Measurements from ENCODE around the gene TPPP2.
A peak's percentile ranks its signal among the peaks of the same experiment; 100 is the strongest.

TPPP2 gene

DNA sequence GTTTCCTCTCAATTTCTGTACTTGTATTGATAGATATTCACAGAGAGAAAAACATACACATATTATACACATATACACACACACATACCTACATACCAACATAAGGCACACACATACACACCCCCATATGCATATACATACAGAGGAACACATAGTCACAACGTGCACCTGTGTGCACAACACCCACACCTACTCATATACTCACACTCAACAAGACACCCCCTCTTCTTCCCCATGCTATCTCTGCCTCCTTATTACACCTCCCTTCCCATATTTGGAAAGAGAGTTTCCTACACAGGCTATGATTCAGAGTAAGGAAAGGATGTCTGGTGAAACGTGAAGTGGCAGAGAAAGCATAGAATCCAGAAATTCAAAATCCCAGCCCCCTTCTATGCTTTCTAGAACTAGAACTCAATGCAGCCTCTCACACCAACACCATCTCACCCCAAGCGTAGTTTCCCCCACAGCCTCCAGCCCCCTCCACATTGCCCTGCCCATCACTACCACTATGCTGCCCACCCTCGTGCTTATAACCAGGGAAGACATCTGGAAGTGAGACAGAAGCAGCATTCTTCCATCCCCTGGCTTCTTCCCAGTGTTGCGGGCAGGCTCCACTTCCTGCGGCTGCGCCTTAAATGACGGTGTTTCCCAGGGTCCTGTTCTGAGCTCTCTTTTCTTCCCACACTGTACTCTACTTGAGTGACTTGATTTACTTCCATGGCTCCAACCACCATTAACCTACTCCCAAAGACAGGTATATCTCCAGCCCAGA, 30.0 kb downstream of the TPPP2 start:
- no peak for DNase-seq

GRCh38 chr14:21060614-21061346, 30.8 kb downstream of the TPPP2 start:
- DNase-seq: no peak

DNA sequence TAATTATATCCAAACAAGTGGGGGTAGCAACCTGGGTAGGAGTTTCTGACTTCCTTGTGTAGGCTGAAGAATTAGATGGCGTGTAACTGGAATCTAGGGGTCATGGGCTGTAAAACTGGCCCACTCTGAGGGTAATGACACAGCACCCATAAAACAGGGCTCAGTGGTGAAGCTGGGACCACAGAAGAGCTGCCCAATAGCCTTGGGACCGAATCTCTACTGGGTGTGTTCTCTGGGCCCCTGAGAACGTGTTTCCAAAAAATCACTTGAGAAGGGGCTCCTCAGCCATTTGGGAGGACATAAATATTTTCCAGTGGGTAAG, 31.3 kb downstream of the TPPP2 start:
- no peak for DNase-seq

GRCh38 chr14:21063479-21063878, 33.5 kb downstream of the TPPP2 start:
- no peak for DNase-seq

GRCh38 chr14:21066882-21067502, 37.0 kb downstream of the TPPP2 start:
- DNase-seq: no peak

DNA sequence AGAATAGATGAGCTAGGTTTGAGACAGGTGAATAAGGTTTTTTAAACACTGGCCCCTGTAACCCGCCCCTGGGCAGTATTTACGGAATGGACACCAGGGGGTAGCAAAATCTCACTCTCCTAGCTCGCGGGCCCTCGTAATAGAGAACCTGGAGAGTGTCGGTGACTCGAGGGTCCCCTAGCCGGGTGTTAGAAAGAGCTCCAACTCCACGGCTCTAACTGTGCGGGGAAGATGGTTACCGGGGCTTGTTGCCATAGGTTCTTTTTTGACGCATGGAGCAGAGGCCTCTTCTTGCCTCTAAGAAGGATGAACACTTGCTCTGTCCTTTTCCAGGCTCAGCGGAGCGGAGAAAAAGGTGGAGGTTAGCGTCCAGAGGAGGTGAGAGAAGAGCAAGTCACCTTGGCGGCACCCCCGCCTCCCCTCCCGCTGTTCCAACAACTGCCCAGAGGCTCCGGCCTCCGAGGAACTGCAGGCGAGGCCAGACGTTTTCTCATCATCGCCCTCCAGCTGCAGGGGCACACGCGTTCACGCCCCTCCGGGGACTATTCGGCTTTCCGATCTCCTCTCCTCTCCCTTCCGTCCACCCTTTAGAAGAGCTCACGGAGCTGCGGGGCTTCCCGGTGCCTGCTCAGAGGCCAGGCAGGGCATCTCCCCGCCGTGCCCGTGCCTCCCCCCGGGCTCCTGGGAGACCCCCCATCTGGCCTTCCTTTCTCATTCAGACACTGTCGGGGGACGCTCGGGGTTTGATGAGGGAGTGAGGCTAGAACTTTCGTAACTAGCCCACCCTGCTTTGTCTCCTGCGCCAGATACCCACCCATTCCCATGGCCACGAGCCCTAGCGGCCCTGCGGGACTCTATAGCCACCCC, 38.7 kb downstream of the TPPP2 start:
- peak; percentile 49 for DNase-seq

DNA sequence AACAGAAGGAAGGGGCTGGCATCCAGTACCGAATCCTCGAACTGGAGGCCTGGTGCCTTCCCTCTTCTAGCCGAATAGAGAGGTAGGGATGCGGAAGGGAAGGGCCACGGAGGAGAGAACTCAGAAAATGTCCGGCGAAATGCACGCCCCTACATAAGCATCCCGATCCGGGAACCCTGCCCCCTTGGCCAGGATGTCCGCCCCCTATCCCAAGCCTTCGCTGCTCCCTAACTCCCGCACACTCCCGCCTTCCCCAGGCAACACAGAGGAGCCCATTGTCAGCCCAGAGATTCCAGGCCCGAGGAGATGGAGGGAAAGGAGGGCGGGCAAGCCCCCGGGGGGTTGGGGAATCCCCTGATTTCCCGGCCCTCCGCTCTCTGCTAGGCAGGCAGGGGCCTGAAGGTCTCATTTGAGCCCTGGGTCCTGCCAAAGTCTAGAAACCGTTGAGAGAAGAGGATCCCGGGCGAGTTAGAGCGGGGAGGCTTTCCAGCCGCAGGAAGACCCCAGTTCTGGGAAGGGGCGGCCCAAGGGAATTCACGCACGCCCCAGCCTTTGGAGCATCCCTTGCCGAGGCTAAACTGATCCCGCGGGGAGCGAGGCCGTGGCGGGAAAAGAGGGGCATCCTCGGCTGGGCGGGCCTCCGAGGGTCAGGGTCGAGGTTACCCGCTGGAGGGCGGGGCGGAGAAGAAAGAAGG, 39.5 kb downstream of the TPPP2 start:
- DNase-seq: no peak

GRCh38 chr14:21070083-21070609, 40.1 kb downstream of the TPPP2 start, which contains the start of gene ARHGEF40:
Gene ARHGEF40, plus strand, starts transcription at chr14:21070304. Its CDS starts 93 bp downstream, at chr14:21070397.
- no peak for DNase-seq

DNA sequence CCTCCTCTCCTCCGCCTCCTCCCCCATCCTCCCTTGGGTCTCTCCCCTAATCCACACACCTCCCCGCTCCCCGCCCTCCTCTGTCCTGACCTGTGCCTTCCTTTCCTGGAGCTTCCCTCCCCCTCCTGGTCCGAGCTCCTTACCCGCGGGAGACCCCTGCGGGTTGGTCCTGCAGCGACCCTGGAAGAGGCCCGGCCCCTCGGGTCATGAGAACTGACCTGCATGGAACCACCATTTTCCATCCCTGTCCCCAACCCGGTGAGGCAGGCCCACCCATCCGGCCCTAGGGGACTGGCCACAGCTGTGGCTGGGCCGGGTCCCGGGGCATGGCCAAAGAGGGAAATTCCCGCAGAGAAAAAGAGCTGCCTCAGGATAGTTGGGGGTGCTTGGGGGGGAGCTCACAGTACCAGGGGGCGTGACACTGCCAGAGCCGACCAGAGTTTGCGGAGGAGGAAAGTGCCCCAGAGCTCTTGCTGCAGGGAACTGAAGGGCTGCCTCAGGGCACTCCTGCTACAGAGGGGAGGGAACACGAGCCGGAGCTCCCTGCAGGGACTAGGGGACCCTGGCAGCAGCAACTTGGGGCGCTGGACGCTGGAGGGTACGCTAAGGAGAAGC, 40.7 kb downstream of the TPPP2 start:
- DNase-seq: no peak

GRCh38 chr14:21071225-21072030, 41.4 kb downstream of the TPPP2 start:
- peak; percentile 97 for DNase-seq

DNA sequence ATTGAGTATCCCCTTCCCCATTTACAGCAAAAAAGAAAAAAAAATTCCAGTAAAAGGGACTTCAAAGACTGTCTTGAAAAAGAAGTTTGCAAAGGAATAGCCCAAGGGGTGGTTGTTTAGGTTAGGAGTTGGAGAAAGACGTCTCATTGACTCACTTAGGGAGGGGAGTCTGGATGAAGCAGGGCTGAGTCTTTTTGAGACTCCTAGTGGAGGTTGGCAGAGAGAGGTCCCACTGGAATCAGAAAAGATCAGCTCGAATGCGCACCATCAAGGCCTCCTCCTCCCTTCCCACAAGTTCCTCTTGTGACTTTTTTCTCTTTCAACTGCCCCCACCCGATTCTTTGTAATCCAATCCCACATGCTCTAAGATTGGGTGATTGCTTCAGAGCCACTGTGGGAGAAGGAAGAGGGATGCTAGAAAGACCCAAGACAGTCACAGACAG, 42.0 kb downstream of the TPPP2 start:
- peak; percentile 62 for DNase-seq

- no peak for DNase-seq
Measured at GRCh38 chr14:21072781-21073339, 42.8 kb downstream of the TPPP2 start.

- DNase-seq: no peak
Measured at GRCh38 chr14:21073921-21074320, 43.9 kb downstream of the TPPP2 start.

GRCh38 chr14:21074398-21075272, 44.6 kb downstream of the TPPP2 start:
- no peak for DNase-seq

DNA sequence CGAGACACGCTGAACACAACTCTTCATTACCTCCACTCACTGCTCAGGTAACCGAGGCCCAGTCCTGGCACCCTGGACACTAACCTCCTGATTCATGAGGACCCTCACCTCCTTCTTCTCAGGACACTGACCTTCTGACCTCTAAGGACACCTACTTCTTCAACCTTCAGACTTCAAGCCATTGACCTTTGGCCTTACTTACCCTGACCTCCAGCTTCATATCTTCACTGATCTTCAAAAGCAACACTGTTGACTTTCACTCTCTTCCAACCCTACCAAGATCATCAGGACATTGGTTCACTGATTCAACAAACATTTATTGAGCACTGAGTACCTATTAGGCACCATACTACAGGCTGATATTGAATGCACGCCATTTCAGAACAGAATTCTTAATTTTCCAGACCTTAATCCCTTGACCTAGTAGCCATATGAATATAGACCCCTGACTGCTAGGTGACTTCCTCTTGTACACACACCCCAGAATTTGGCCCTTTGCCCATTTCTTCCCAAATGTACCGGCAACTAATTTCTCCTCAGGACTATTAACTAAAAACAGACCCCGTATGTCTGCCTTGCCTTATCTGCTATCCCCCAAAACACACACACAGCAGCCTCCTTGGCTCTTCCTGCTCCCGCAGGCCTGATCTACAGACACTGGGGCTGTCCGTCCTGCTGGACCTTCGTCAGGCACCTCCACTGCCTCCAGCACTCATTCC, 45.9 kb downstream of the TPPP2 start:
- DNase-seq: no peak

DNA sequence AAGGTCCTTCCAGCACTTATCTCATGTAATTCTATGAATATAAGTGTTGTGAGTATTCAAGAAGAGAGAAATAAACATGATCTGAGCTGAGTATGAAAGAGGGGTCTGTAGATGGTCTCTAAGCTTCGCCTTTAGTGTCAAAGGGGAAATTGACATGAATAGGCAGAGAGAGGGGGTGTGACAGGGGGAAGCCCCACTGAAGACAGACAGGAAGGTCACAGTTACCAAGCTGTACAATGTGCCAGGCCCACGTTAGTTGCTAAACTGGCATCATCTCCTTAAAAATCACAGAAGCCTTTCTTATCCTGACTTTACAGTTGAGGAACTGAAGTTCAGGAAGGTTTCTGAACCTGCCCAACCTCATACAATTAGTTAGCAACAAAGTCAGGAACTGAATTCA, 47.7 kb downstream of the TPPP2 start:
- DNase-seq: no peak

DNA sequence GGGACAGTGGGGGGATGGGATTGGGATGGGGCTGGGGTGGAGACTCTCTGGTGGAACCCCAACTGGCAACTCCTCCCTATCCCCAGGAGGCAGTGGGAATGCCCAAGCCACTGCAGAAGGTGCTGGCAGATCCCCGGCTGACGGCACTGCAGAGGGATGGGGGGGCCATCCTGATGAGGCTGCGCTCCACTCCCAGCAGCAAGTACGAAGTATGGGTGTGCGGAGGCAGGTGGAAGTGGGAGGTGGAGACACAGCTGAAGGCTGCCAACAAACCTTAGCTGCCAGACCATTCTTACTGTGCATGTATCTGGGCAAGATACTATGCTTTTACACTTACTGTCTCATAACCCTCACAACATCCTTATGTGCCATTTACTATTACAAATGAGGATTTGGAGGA, 48.3 kb downstream of the TPPP2 start:
- no peak for DNase-seq

DNA sequence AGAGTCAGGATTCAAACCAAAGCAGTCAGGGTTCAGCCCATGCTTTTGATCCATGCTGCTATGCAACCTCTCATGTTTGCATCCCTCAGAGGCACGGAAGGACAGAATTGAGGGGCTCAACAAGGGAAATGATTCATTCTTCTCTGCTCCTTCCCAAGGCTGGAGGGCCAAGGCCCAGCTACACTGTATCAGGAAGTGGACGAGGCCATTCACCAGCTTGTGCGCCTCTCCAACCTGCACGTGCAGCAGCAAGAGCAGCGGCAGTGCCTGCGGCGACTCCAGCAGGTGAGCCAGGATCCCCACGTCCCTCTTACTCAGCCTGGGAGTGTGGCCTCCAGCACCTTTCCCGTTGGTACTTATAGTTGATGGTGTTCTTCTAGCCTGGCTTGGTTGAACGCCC, 48.7 kb downstream of the TPPP2 start:
- no peak for DNase-seq
